Stomach smooth muscle (tissue), 2 donors: ENCODE measurements around the gene FAM131C.

Source experiments
- H3K27ac ChIP-seq: one replicate; pipeline ENCODE4 v1.7.0; 2013; ENCODE audit warnings: mild to moderate bottlenecking, low read length, inconsistent platforms
- H3K27me3 ChIP-seq, 2 donors: one replicate each; pipeline ENCODE4 v1.7.0; 2013; ENCODE audit warnings: low read length in 2 of 2; ENCODE audit not compliant: insufficient read depth in 2 of 2, control insufficient read depth in 1 of 2
- H3K36me3 ChIP-seq, 2 donors: one replicate each; pipeline ENCODE4 v1.7.0; 2013; ENCODE audit warnings: low read length in 2 of 2; ENCODE audit not compliant: control insufficient read depth in 2 of 2, insufficient read depth in 2 of 2
- H3K4me1 ChIP-seq: one replicate; pipeline ENCODE4 v1.7.0; 2013; ENCODE audit warnings: low read length; ENCODE audit not compliant: control insufficient read depth, insufficient read depth
- H3K4me3 ChIP-seq, 2 donors: one replicate each; pipeline ENCODE4 v1.7.0; 2013; ENCODE audit warnings: low read length in 2 of 2
- H3K9ac ChIP-seq, 2 donors: one replicate each; pipeline ENCODE4 v1.7.0; 2013; ENCODE audit warnings: low read length in 2 of 2, mild to moderate bottlenecking in 1 of 2
- H3K9me3 ChIP-seq, 2 donors: one replicate each; pipeline ENCODE4 v1.7.0; 2013; ENCODE audit warnings: low read length in 2 of 2; ENCODE audit not compliant: control insufficient read depth in 2 of 2
- donor health status: healthy.
- donor health status: Pancreatic carcinoma.

Gene FAM131C, protein sequence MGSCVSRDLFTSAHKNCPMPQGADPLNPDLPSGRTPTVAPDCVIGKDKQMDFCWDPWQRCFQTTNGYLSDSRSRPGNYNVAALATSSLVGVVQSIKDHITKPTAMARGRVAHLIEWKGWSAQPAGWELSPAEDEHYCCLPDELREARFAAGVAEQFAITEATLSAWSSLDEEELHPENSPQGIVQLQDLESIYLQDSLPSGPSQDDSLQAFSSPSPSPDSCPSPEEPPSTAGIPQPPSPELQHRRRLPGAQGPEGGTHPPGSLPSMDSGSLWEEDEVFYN

DNA sequence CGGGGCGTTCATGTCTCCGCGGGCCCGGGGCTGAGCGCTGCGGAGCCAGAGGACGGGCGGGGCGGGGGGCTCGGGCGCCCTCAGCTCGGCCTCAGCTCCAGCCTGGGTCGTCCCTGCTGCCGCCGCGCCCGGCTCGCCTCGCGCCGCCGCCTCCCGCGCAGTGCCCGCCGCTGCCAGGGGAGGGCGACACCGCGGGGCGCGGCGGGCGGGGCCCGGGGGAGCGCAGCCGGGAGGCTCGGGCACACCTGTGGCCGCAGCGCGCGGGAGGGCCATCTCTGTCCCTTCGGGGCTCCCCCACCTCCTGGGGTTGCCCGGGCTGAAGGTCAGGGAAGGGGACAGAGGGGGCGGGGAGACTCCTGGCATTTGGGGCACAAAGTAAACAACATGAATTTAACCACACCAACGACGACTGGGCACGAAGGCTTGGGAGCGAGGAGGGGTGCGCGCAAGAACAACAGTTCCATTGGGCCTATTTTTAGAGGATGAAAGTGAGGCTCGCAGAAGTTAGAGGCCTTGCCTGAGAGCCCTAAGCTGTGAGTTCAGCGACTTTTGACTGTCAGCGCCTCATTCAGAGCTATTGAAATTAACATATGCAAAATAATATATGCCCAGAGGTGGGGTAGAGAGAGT, at the start of gene FAM131C:
TSS of gene FAM131C (minus strand) at position 162 of the 630 bp plus-strand sequence. CDS start 209 bp downstream, outside the sequence.
- Histone ChIP-seq H3K4me1 (peaks cover 21% of the 10 kb centered on the region), H3K9ac (no peak within 1 kb of the TSS), H3K27ac (no peak within 1 kb of the TSS), H3K9me3 (no peaks in the 10 kb centered on the region), H3K36me3 (no peaks in the 10 kb centered on the region), H3K4me3 (peak within 1 kb of the TSS; percentile 51 to 61), H3K27me3 (peaks cover 8 to 22% of the 10 kb centered on the region in 2 donors)

DNA sequence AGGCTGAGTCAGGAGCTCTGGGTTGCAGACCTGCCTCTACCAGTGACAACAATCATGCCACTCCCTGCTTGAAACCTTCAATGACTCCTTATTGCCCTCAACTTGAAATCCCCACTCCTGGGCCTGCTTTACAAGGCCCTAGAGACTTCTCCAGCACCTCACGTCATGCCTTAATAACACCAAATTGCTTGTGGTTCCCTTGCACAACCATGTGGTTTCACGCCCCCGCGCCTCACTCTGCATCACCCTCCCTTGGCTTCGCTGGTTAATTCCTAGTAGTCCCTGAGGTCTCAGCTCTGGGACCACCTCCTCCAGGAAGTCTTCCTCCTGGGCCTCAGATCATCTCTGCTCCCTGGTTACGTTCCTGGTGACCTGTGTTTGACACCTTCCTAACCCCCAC, 49.5 kb upstream of the FAM131C start:
- Histone ChIP-seq H3K9ac (no peak overlapping the region), H3K9me3 (no peaks in the 10 kb centered on the region), H3K4me3 (no peak overlapping the region), H3K27me3 (no peaks in the 10 kb centered on the region), H3K4me1 (peaks cover 2% of the 10 kb centered on the region), H3K36me3 (peaks cover 0 to 6% of the 10 kb centered on the region in 2 donors), H3K27ac (no peak overlapping the region)

DNA sequence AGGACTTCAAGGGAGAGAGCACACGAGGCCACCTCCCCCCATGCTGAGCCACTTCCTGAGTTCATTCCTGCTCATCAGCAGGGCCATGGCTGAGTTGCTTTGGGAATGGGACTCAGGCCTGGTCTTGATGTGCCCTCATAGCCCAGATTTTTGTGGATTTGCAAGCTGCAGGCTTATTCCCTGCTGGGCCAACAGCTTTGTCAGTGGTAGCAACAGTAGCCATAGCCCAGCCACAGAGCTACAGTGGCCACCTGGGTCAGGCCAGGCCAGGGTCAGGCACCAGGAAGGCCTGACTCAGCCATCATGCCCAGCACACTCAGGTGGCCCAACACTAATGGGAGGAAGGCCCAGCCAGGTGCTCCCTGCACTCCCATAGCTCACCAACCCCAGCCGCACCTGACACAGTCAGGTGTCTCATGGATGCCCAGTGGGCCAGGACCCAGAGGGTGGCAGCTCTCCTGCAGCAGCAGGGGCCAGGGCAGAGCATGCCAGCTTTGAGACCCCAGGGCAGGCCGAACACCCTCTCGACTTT, 49.0 kb upstream of the FAM131C start:
- Histone ChIP-seq H3K9ac (no peak overlapping the region), H3K27ac (no peak overlapping the region), H3K27me3 (no peaks in the 10 kb centered on the region), H3K9me3 (no peaks in the 10 kb centered on the region), H3K36me3 (peaks cover 0 to 6% of the 10 kb centered on the region in 2 donors), H3K4me1 (peaks cover 2% of the 10 kb centered on the region), H3K4me3 (no peak overlapping the region)

DNA sequence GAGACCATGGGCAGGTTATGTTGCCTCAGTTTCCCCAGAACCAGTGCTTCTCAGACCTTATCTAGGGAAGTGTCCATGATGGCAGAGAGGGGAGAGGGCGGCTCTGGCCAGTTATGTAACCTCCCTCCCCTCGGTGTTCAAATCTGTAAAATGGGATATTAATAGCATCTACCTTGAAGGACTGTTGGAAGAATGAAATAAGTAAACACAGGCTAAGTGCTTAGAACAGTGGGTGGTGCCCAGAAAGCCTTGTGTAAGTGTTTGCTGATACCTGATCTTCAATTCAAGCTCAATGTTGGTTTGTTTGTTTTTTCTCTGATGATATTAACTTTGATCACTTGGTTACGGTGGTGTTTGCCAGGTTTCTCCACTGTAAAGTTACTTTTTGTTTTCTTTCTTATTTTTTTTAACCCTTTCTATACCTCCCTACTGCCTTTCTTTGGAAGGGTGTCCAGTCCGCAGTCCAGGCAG, 47.5 kb upstream of the FAM131C start:
- Histone ChIP-seq H3K27me3 (no peaks in the 10 kb centered on the region), H3K36me3 (peaks cover 0 to 4% of the 10 kb centered on the region in 2 donors), H3K9me3 (no peaks in the 10 kb centered on the region), H3K27ac (no peak overlapping the region), H3K9ac (no peak overlapping the region), H3K4me3 (no peak overlapping the region), H3K4me1 (no peaks in the 10 kb centered on the region)

DNA sequence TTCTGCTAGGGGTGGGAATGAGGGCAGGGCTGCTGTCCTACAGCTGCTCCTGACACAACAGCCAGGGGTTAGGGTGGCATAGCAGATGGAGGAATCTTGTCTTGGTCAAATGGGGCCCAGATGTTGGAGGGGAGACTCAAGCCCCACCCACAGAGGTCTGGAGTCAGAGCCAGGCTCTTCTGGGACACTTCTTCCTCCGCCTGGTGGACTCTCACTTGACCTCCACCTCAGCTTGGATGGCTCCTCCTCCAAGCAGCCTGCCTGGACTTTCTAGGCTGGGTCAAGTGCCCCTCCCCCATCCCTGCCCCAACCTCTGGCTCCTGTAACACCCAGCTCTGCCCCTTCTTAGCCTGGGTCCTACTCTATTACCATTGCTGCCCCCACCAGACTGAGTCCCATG, 47.0 kb upstream of the FAM131C start:
- no peaks in the 10 kb centered on the region for H3K4me1 ChIP-seq
- no peak overlapping the region for H3K4me3 ChIP-seq
- H3K27me3 ChIP-seq, result no peaks in the 10 kb centered on the region
- no peak overlapping the region for H3K27ac ChIP-seq
- H3K9me3 ChIP-seq, result no peaks in the 10 kb centered on the region
- H3K9ac ChIP-seq, result no peak overlapping the region
- peaks cover 0 to 4% of the 10 kb centered on the region in 2 donors for H3K36me3 ChIP-seq

DNA sequence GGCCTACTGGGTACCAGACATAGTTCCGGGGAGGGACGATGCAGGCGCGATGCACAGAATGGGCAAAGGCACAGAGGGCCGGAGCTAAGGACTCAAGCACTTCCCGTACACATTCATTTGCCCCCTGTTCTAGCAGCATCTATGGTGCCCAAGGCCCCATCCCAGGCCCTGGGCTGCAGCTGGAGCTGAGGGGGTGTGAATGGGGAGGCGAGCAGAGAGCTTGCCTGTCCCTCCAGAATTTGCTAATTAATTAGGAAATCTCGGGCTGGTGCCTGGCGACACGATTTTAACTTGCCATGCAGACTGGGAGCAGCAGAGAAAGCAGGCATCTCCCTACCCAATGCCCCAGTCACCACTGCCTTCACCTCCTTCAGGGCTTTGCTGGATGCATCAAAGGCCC, 46.5 kb upstream of the FAM131C start:
- no peak overlapping the region for H3K4me3 ChIP-seq
- H3K27me3 ChIP-seq, result no peaks in the 10 kb centered on the region
- peaks cover 0 to 4% of the 10 kb centered on the region in 2 donors for H3K36me3 ChIP-seq
- no peaks in the 10 kb centered on the region for H3K9me3 ChIP-seq
- no peak overlapping the region for H3K9ac ChIP-seq
- no peaks in the 10 kb centered on the region for H3K4me1 ChIP-seq
- H3K27ac ChIP-seq, result no peak overlapping the region

DNA sequence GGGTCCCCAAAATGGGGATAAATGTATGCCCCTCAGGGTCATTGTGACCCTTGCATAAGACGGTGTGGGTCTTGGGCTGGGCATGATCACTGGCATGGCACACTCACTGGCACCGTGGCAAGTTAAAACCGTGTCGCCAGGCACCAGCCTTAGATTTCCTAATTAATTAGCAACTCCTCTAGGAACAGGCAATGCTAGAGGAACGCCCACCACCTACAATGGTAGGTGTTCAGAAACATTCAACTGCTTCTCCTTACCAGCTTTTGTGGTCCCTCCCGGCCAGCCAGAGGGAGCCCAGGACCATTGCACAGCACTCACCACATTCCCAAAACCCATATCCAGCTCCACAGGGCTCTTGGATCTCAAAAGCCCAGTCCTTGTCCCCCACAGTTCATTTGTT, 46.1 kb upstream of the FAM131C start:
- Histone ChIP-seq H3K27ac (no peak overlapping the region), H3K9me3 (no peaks in the 10 kb centered on the region), H3K4me3 (no peak overlapping the region), H3K9ac (no peak overlapping the region), H3K4me1 (no peaks in the 10 kb centered on the region), H3K27me3 (no peaks in the 10 kb centered on the region), H3K36me3 (peaks cover 0 to under 1% of the 10 kb centered on the region in 2 donors)

DNA sequence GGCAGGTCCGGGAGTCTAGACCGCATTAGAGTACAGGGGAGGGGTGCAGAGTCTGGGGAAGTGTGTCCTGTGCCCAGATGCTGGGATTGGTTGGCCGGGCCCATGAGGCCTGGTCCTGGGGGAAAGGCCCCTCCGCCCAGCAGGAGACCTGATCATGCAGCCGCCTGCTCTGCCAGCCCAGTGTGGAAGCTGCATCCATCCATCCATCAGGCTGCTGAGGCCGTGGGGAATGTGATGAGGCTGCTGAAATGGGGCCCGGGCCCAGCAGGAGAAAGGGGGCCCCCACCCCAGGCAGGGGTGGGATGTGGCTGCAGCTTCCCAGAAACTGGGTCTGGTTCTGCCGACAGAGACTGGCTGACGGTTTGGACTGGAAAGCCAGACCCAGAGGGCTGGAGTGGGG, 45.3 kb upstream of the FAM131C start:
- H3K27me3 ChIP-seq, result no peaks in the 10 kb centered on the region
- H3K4me1 ChIP-seq, result no peaks in the 10 kb centered on the region
- no peaks in the 10 kb centered on the region for H3K9me3 ChIP-seq
- no peaks in the 10 kb centered on the region for H3K36me3 ChIP-seq
- no peak overlapping the region for H3K27ac ChIP-seq
- no peak overlapping the region for H3K4me3 ChIP-seq
- H3K9ac ChIP-seq, result no peak overlapping the region

DNA sequence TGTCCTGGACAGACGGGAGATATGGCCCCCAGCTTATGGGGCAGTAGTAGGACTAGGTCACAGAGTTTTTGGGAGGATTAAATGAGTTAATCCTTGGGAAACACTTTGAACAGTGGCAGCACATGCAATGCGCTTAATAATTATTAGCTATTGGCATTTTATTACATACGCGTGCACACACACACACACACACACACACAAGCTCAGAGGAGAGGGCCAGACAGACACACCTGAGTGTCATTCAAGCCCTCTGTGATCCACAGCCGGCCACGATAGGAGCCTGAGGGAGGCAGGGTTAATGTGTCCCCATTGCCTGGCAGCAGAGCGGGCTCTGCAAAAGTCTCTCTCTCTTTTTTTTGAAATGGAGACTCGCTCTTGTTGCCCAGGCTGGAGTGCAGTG, 44.5 kb upstream of the FAM131C start:
- H3K9ac ChIP-seq, result no peak overlapping the region
- H3K27ac ChIP-seq, result no peak overlapping the region
- H3K27me3 ChIP-seq, result no peaks in the 10 kb centered on the region
- H3K4me3 ChIP-seq, result no peak overlapping the region
- H3K9me3 ChIP-seq, result no peaks in the 10 kb centered on the region
- H3K36me3 ChIP-seq, result no peaks in the 10 kb centered on the region
- no peaks in the 10 kb centered on the region for H3K4me1 ChIP-seq

DNA sequence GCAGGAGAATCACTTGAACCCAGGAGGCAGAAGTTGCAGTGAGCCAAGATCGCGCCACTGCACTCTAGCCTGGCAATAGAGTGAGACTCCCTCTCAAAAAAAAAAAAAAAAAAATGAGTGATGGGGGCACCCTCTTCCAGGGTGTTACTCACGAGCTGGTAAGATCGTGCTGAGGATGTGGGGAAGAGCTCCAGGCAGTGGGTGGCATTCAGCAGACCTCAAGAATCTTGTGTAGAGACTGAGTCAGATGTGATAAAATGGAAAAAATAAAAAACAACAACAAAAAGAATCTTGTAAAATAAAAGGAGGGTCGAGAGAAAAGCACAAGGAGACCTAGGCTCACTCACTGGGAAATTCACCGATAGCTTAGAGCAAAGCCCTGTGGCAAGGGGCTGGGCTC, 43.9 kb upstream of the FAM131C start:
- Histone ChIP-seq H3K27ac (no peak overlapping the region), H3K4me1 (no peaks in the 10 kb centered on the region), H3K9ac (no peak overlapping the region), H3K36me3 (no peaks in the 10 kb centered on the region), H3K9me3 (no peaks in the 10 kb centered on the region), H3K27me3 (no peaks in the 10 kb centered on the region), H3K4me3 (no peak overlapping the region)

DNA sequence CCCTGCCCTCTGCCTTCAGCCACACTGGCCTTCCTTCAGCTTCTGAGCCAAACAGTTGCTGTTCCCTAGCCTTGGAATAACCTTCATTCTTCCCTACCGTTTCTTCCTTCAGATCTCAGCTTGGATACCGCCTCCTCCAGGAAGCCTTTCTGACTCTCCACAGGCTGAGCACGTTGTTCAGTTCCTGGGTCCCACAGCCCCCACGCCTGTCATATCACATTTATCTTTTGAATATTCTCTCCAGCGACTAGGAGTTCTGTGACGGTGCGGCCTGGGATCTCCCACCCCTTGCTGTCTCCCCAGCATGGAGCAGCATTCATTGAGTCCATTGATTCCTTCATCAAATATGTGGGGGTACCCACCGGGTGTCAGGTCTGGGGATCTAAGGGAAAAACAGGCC, 43.2 kb upstream of the FAM131C start:
- Histone ChIP-seq H3K4me1 (no peaks in the 10 kb centered on the region), H3K9me3 (no peaks in the 10 kb centered on the region), H3K36me3 (no peaks in the 10 kb centered on the region), H3K4me3 (no peak overlapping the region), H3K9ac (no peak overlapping the region), H3K27me3 (peaks cover 0 to 2% of the 10 kb centered on the region in 2 donors), H3K27ac (no peak overlapping the region)
